HepG2 (cell line): ENCODE data around the gene CCDC77. TPM values are rescaled to one million over a fixed set of nuclear protein-coding genes. Genes with fewer than 3 reads are reported as not detected.
A peak's percentile ranks its signal among the peaks of the same experiment; 100 is the strongest.

Experiments
- CBX2 ChIP-seq, 2 experiments: fragments of 200-600 bp in 1 of 2; sonication (generic); formaldehyde crosslinking in 1 of 2; IDR thresholded peaks; 2 replicates each; pipeline versions ENCODE4 v1.7.0 to v1.8.1; 2018 to 2022; ENCODE audit warnings: low read depth in 2 of 2, low read length in 1 of 2, mild to moderate bottlenecking in 1 of 2, missing genetic modification reagents in 1 of 2
- GATAD2A ChIP-seq: IDR thresholded peaks from 2 replicates; pipeline ENCODE4 v1.6.1; 2016
- GMEB1 ChIP-seq: sonication (generic); formaldehyde crosslinking; IDR thresholded peaks from 2 replicates; pipeline ENCODE4 v1.5.1; 2020; ENCODE audit warnings: missing genetic modification reagents, mild to moderate bottlenecking, borderline replicate concordance
- HDAC2 ChIP-seq: sonication (generic); formaldehyde crosslinking; IDR thresholded peaks from 2 replicates; pipeline ENCODE4 v1.4.0; 2020; ENCODE audit warnings: missing genetic modification reagents
- HMGXB4 ChIP-seq, 2 experiments: sonication (generic) in 1 of 2; formaldehyde crosslinking in 1 of 2; IDR thresholded peaks; 2 replicates each; pipeline versions ENCODE4 v1.4.0 to v1.6.1; 2018 to 2020; ENCODE audit warnings: missing genetic modification reagents in 2 of 2, borderline replicate concordance in 1 of 2, low read depth in 1 of 2, mild to moderate bottlenecking in 1 of 2, missing biosample characterization in 1 of 2
- IKZF1 ChIP-seq: fragments of 450-650 bp; IDR thresholded peaks from 2 replicates; pipeline ENCODE4 v1.7.1; 2016
- IRX3 ChIP-seq: sonication (generic); formaldehyde crosslinking; IDR thresholded peaks from 2 replicates; pipeline ENCODE4 v1.8.1; 2023; ENCODE audit warnings: mild to moderate bottlenecking, low read depth, missing genetic modification reagents, borderline replicate concordance
- KDM6A ChIP-seq: IDR thresholded peaks from 2 replicates; pipeline ENCODE4 v1.6.1; 2016; ENCODE audit warnings: low read depth
- MEF2D ChIP-seq: sonication (generic); formaldehyde crosslinking; IDR thresholded peaks from 2 replicates; pipeline ENCODE4 v1.5.1; 2020; ENCODE audit warnings: mild to moderate bottlenecking, missing genetic modification reagents
- SIX1 ChIP-seq: sonication (generic); formaldehyde crosslinking; IDR thresholded peaks from 2 replicates; pipeline ENCODE4 v1.4.0; 2020; ENCODE audit warnings: missing genetic modification reagents, borderline replicate concordance
- SOX5 ChIP-seq: IDR thresholded peaks from 2 replicates; pipeline ENCODE4 v1.6.1; 2016; ENCODE audit warnings: borderline replicate concordance
- TFDP2 ChIP-seq: sonication (generic); formaldehyde crosslinking; IDR thresholded peaks from 2 replicates; pipeline ENCODE4 v1.4.0; 2020; ENCODE audit warnings: missing genetic modification reagents
- ZKSCAN5 ChIP-seq: sonication (generic); formaldehyde crosslinking; IDR thresholded peaks from 2 replicates; pipeline ENCODE4 v1.5.1; 2020; ENCODE audit warnings: mild to moderate bottlenecking, missing genetic modification reagents
- ZNF10 ChIP-seq: sonication (generic); formaldehyde crosslinking; IDR thresholded peaks from 2 replicates; pipeline ENCODE4 v1.4.0; 2020; ENCODE audit warnings: mild to moderate bottlenecking, low read depth, missing genetic modification reagents, borderline replicate concordance
- ZNF124 ChIP-seq: sonication (generic); formaldehyde crosslinking; IDR thresholded peaks from 2 replicates; pipeline ENCODE4 v1.4.0; 2020; ENCODE audit warnings: missing genetic modification reagents
- ZNF34 ChIP-seq: sonication (generic); formaldehyde crosslinking; IDR thresholded peaks from 2 replicates; pipeline ENCODE4 v1.4.0; 2020; ENCODE audit warnings: mild to moderate bottlenecking, missing genetic modification reagents, borderline replicate concordance
- ZNF382 ChIP-seq: sonication (generic); formaldehyde crosslinking; IDR thresholded peaks from 2 replicates; pipeline ENCODE4 v1.5.0; 2020; ENCODE audit warnings: missing genetic modification reagents, mild to moderate bottlenecking, borderline replicate concordance
- ZNF598 ChIP-seq: sonication (generic); formaldehyde crosslinking; IDR thresholded peaks from 2 replicates; pipeline ENCODE4 v1.5.1; 2020; ENCODE audit warnings: mild to moderate bottlenecking, missing genetic modification reagents, borderline replicate concordance
- ZNF782 ChIP-seq: sonication (generic); formaldehyde crosslinking; IDR thresholded peaks from 2 replicates; pipeline ENCODE4 v1.4.0; 2020; ENCODE audit warnings: missing genetic modification reagents, mild to moderate bottlenecking, borderline replicate concordance
- ZSCAN20 ChIP-seq: sonication (generic); formaldehyde crosslinking; IDR thresholded peaks from 2 replicates; pipeline ENCODE4 v1.4.0; 2020; ENCODE audit warnings: missing genetic modification reagents, mild to moderate bottlenecking, borderline replicate concordance
- ZXDC ChIP-seq: sonication (generic); formaldehyde crosslinking; IDR thresholded peaks from 2 replicates; pipeline ENCODE4 v1.5.0; 2020; ENCODE audit warnings: mild to moderate bottlenecking, missing genetic modification reagents
- polyA plus RNA-seq, 8 experiments: library from polyadenylated mRNA; depleted of rRNA in 3 of 8; stranded (reverse) in 7 of 8; unstranded in 1 of 8; fragments of >200 nt; fragmentation: Illumina TruSeq in 4 of 8; extraction: Trizol in 4 of 8; gene quantifications; 2 replicates each; pipeline versions ENCODE4 v1.2.1 to v1.2.3, GENCODE V29; 2011 to 2016; ENCODE audit warnings: low read depth in 4 of 8, missing spikeins in 1 of 8, mixed read lengths in 1 of 8; ENCODE audit not compliant: insufficient read depth in 1 of 8
- total RNA-seq, 5 experiments: library from RNA; depleted of rRNA; stranded (reverse); fragments of >200 nt; fragmentation: Illumina TruSeq; extraction: Trizol; gene quantifications; 2 replicates each; pipeline ENCODE4 v1.2.3, GENCODE V29; 2016; ENCODE audit warnings: low read depth in 1 of 5

Gene CCDC77
- total and polyA plus RNA-seq, 2 of the 13 experiments (the other 11 are each of a cell fraction or from before 2014, with no cell fraction given) = 6.4 to 16.4 TPM

- TF ChIP-seq TFDP2 (CRISPR knock-in tag) (peak; percentile 40; the same call in 1 of the 2 replicates), GATAD2A (CRISPR knock-in tag) (peak; percentile 59), ZXDC (CRISPR knock-in tag) (0 out of 2 replicates have a peak, but pooled peaks have one; percentile 4), ZNF124 (no peak), ZNF782 (CRISPR knock-in tag) (no peak), SOX5 (CRISPR knock-in tag) (no peak; the same call in 1 of the 2 replicates), ZKSCAN5 (CRISPR knock-in tag) (no peak), ZNF598 (CRISPR knock-in tag) (no peak), MEF2D (CRISPR knock-in tag) (peak; percentile 57; the same call in 1 of the 2 replicates), GMEB1 (peak; percentile 83), ZNF34 (CRISPR knock-in tag) (no peak; the same call in 1 of the 2 replicates), SIX1 (CRISPR knock-in tag) (no peak), HDAC2 (0 out of 2 replicates have a peak, but pooled peaks have one; percentile 67), HMGXB4 (CRISPR knock-in tag; IDR thresholded peaks at IDR 0.05; ENCODE audit: borderline replicate concordance in 1 of 2, low read depth in 1 of 2) (peak; percentile 81 to 86; a peak in 3 of 4 replicates), ZSCAN20 (CRISPR knock-in tag) (no peak), KDM6A (0 out of 2 replicates have a peak, but pooled peaks have one; percentile 14), IKZF1 (no peak), ZNF10 (CRISPR knock-in tag) (no peak), ZNF382 (CRISPR knock-in tag) (no peak), CBX2 (IDR thresholded peaks at IDR 0.05; ENCODE audit: low read depth, low read length) (no peak), CBX2 (CRISPR knock-in tag; IDR thresholded peaks at IDR 0.05; ENCODE audit: low read depth) (no peak), IRX3 (no peak)
These were observed 12.0 kb upstream of the CCDC77 start, which contains the start of gene KDM5A (continued) for GRCh38 chr12:389142-390096.
